ENCODE results near the gene FAM219A.

FAM219A gene

DNA sequence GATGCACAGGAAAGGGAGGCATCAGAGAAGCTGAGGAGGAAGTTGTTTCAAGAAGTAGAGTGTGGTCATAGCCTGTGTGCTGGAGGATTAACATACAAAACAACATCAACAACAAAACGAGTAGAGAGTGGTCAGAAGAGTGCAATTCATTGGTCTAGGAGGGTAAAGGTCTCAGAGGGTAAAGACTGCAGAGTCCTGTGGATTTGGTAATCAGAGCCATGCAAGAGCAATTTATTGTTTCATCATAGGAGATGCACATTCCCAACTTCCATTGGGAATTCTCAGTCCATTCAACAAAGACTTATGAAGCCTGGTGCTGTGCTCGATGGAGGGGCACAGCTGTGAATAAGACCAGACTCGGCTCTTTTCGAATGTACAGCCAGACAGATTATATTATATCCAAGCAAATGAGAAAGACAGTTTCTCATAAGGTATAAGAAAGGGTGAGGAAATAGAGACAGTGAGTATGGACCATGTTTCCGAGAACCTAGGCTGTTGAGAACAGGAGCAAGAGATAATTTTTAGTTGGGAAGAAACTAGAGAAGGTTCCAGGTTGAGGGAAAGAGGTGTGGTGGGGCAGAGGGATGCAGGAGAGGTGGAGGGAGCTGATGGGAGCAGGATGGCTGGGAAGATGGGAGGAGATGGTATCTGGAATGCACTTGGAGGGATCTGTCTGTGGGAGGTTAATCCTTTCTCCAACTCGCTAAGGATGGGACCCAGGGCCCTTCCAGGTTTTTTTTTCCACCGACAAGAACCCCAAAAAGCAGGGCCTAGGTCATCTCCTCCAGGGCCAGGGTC is 73.8 kb downstream of the FAM219A start:
- TF ChIP-seq, protein P1, sequence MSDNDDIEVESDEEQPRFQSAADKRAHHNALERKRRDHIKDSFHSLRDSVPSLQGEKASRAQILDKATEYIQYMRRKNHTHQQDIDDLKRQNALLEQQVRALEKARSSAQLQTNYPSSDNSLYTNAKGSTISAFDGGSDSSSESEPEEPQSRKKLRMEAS (IDR thresholded peaks at IDR 0.05; ENCODE audit: low read depth, low read length): no peak
- TF ChIP-seq, protein P2, sequence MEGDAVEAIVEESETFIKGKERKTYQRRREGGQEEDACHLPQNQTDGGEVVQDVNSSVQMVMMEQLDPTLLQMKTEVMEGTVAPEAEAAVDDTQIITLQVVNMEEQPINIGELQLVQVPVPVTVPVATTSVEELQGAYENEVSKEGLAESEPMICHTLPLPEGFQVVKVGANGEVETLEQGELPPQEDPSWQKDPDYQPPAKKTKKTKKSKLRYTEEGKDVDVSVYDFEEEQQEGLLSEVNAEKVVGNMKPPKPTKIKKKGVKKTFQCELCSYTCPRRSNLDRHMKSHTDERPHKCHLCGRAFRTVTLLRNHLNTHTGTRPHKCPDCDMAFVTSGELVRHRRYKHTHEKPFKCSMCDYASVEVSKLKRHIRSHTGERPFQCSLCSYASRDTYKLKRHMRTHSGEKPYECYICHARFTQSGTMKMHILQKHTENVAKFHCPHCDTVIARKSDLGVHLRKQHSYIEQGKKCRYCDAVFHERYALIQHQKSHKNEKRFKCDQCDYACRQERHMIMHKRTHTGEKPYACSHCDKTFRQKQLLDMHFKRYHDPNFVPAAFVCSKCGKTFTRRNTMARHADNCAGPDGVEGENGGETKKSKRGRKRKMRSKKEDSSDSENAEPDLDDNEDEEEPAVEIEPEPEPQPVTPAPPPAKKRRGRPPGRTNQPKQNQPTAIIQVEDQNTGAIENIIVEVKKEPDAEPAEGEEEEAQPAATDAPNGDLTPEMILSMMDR (IDR thresholded peaks at IDR 0.05; ENCODE audit: low read depth, low read length): no peak
- TF ChIP-seq POLR2A (IDR thresholded peaks at IDR 0.05; ENCODE audit: extremely low read depth, insufficient read length): no peak
- no peak for TF ChIP-seq MYC (IDR thresholded peaks at IDR 0.05; ENCODE audit: low read depth, low read length)
- DNase-seq (ENCODE audit: low read depth): no peak
- no peak overlapping the region for H3K4me3 ChIP-seq (ENCODE audit: low read depth, low read length)

DNA sequence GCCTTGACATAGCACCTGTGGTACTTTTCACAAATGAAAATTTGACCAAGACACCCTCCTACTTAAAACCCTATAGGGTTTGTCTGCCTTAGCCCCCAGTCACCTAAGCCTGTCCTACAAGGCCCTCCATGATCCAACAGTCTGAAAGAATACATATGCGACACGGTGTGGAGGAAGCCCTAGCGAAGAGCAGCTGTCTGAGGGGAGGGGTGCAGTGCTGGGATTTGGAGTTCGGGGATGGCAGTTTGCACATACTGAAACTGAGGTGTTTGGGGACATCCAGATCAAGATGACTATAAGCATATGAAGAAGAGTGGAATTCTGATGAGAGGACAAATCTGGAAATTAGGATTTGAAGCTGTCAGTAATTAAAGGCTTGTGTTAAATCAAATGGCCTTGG is 74.5 kb downstream of the FAM219A start:
- H3K4me3 ChIP-seq (ENCODE audit: low read depth, low read length): no peak overlapping the region
- no peak for DNase-seq (ENCODE audit: low read depth)
- TF ChIP-seq POLR2A (IDR thresholded peaks at IDR 0.05; ENCODE audit: extremely low read depth, insufficient read length): no peak
- TF ChIP-seq, protein P2 (IDR thresholded peaks at IDR 0.05; ENCODE audit: low read depth, low read length): no peak
- TF ChIP-seq MYC (IDR thresholded peaks at IDR 0.05; ENCODE audit: low read depth, low read length): no peak
- TF ChIP-seq, protein P1 (IDR thresholded peaks at IDR 0.05; ENCODE audit: low read depth, low read length): no peak

DNA sequence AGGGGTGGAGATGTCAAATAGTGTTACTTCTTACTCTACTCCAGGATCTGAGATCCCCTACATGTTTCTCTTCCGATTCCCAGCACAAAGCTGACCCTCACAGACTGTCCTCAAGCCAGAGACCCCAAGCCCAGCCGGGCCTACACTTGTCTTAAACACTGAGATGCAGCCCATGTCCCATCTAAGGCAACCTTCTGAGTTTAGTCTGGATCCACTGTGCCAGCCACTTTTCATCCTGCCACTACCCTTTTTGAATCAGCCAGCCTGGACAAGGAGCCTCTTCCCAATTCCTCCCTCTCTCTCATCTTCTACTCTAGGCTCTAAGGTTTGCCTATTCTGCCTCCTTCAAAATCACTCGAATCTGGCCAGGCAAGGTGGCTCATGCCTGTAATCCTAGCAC is 75.5 kb downstream of the FAM219A start:
- TF ChIP-seq, protein P1 (IDR thresholded peaks at IDR 0.05; ENCODE audit: low read depth, low read length): no peak
- TF ChIP-seq, protein P2 (IDR thresholded peaks at IDR 0.05; ENCODE audit: low read depth, low read length): no peak
- TF ChIP-seq POLR2A (IDR thresholded peaks at IDR 0.05; ENCODE audit: extremely low read depth, insufficient read length) (no peak), MYC (IDR thresholded peaks at IDR 0.05; ENCODE audit: low read depth, low read length) (no peak)
- no peak for DNase-seq (ENCODE audit: low read depth)
- no peak overlapping the region for H3K4me3 ChIP-seq (ENCODE audit: low read depth, low read length)

DNA sequence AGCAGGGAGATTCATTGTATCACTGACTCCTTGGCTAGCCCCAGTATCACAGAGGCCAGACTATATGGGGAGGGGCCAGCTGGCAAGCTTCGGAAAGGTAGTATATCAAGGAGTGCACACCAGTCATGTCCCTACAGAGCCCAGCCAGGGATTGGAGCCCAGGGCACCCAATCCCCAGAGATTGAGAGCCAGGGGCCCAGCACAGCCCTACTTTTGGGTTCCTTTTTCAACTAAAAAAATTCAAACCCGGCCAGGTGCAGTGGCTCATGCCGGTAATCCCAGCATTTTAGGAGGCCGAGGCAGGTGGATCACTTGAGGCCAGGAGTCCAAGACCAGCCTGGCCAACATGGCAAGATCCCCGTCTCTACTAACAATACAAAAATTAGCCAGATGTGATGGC is 76.3 kb downstream of the FAM219A start:
- H3K4me3 ChIP-seq (ENCODE audit: low read depth, low read length): no peak overlapping the region
- TF ChIP-seq, protein P1 (IDR thresholded peaks at IDR 0.05; ENCODE audit: low read depth, low read length): no peak
- TF ChIP-seq MYC (IDR thresholded peaks at IDR 0.05; ENCODE audit: low read depth, low read length) (no peak), POLR2A (IDR thresholded peaks at IDR 0.05; ENCODE audit: extremely low read depth, insufficient read length) (no peak)
- TF ChIP-seq, protein P2 (IDR thresholded peaks at IDR 0.05; ENCODE audit: low read depth, low read length): no peak
- no peak for DNase-seq (ENCODE audit: low read depth)

DNA sequence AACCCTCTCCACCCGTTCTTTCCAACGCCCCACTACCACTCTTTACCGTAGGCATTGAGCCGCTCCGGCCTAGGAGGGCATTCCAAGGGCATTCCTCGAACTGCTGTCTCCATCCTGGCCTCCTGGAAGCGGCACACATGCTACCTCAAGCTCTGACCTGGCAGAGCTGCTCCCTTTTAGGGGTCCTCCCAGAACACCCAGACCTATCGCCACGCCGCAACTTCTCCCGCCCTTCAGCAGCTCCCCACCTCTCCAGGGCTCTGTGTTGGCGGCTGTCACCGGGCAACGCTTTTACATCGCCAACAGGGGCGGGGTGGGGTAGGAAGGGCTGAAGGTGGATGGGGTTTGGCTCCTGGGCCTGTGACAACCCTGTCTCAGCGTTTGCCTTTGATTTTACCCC is 77.0 kb downstream of the FAM219A start:
- DNase-seq (ENCODE audit: low read depth): no peak
- no peak overlapping the region for H3K4me3 ChIP-seq (ENCODE audit: low read depth, low read length)
- TF ChIP-seq, protein P1 (IDR thresholded peaks at IDR 0.05; ENCODE audit: low read depth, low read length): no peak
- TF ChIP-seq POLR2A (IDR thresholded peaks at IDR 0.05; ENCODE audit: extremely low read depth, insufficient read length) (no peak), MYC (IDR thresholded peaks at IDR 0.05; ENCODE audit: low read depth, low read length) (no peak)
- TF ChIP-seq, protein P2 (IDR thresholded peaks at IDR 0.05; ENCODE audit: low read depth, low read length): no peak
